Measurements from ENCODE around the gene PRRC2B.
A peak's percentile ranks its signal among the peaks of the same experiment; 100 is the strongest.
"Not testable (repeated sequence)": the region's sequence is repeated elsewhere in the genome, so short reads cannot be mapped to it uniquely, and the experiment has no call there.

PRRC2B gene

DNA sequence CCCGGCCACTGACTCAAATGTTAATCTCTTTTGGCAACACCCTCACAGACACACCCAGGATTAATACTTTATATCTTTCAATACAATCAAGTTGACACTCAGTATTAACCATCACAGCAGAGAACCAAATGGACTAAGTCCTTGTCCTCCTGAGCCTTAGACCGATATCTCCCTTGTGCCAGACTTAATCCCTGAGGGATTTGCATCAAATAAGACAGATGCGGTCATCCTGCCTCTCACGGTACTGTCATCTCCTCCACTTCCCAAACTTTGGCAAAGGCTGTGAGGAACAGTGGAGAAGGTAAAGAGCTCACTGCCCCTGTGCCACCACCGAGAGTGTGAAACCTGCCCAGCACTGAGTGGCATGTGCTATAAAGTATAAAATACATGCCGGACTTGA lies 6.5 kb upstream of the PRRC2B start:
- no peak for DNase-seq

DNA sequence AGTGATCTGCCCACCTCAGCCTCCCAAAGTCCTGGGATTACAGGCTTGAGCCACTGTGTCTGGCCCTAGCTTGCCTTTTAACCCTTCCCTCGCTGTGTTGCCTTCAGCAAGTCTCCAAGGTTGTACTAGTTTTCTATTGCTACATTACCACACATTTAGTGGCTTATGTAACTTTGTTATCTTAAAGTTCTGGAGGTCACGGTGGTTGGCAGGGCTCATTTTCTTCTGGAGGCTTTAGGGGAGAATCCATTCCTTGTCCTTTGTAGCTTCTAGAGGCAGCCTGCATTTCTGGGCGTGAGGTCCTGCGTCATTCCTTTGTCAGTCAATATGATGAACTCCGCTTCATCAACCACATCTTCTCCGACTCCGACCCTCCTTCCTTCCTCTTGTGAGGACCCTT lies 2.9 kb upstream of the PRRC2B start:
- DNase-seq, result no peak

DNA sequence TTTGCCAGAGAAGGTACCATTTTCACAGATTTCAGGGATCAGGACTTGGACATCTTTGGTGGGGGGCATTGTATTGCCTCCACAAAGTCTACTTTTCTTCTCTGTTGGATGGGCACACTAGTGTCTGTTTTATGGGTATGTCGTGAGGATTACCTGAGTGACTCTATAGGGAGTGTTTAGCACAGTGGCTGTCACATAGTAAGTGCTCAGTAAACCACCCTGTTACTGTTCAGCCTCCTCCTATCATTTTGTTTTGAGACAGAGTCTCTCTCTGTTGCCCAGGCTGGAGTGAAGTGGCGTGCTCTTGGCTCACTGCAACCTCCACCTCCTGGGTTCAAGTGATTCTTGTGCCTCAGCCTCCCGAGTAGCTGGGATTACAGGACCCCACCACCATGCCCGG lies 2.4 kb upstream of the PRRC2B start:
- no peak for DNase-seq

DNA sequence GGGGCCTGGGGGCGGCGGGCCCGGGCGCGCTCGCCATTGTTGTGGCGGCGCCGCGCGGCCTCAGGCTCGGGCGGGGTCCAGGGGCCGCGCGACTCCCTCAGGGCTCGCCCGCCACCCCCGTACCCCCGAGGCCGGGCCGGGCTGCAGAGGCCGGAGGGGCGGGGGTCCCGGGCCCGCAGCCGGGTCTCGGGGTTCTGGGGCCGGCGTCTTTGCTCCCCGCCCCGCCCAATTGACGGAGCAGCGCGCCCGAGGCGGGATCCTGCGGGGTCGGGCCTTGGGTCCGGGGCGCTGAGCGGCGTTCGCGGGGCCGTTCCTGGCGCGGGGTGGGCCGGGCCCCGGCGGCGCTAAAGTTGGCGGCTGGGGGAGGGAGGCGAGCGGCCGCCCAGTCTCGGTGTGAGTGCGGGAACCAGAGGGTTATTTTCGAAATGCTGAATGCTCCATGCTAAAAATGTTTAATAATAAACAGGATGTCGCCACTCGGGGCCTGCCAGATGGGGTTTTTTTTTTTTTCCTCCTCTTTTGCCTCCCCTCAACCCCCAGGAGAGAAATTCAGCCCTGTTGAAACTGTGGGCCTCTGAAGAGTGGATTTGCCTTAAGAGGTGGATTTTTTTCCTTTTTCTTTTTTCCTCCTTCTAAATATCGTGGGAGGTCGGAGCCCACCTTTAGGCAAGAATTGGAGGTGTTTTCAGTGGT lies 724 bp downstream of the PRRC2B start:
- peak; percentile 72 for DNase-seq

DNA sequence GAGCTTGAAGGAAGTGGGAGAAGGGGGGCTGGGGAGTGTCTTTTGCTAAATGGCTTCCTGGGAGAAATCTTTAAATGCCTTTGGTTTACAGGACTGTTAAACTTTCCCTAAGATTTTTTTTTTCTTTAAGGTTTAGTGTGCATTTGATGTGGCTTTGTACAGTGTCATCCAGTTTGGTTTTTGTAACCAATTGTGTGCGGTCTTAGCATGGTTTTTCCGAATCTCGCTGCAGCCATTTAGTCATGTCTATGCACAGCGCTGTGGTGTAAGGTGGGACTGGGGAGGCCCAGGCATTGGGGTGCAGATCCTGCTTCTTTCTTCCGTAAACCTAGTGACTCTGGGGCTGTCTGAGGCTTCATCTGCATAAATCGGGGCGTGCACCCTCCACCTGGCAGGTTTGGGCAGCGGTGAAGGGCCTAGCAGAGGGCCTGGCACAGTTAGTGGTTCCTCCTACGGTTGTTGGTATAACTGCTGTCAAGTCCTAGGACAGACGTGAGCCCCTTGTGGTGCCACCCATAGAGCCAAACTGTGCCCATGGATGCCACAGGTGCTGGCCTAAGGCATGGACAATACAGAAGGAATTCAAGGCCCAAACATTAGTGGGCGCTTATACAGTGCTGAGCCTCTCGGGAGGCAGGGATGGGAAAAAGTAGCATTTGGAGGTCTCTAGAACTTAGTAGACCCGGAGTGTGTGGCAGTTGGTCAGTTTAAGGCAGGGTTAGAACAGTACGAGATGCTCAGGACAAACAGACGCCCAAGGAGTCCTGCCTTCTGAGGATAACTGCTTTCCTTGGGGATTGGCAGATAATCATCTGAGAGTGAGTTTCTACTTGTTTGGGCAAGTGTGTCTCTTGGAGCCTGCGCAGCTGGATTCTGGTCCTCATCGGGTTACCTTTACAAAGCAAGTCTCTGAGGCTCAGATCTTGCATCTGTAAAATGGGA lies 1.5 kb downstream of the PRRC2B start:
- DNase-seq, result peak; percentile 28

DNA sequence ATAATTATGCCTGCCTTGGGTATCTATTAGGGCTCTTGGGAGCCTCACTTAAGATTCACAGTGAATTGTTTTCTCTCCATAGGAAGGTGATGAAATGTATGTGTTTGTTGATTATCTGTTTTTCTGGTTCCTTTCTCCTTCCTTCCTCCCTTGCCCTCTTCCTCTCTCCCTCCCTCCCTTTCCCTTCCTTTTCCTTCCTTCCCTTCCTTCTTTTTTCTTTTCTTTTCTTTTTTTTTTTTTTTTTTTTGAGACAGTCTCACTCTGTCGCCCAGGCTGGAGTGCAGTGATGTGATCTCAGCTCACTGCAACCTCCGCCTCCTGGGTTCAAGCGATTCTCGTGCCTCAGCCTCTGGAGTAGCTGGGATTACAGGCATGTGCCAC lies 2.2 kb downstream of the PRRC2B start:
- not testable (repeated sequence) for DNase-seq

DNA sequence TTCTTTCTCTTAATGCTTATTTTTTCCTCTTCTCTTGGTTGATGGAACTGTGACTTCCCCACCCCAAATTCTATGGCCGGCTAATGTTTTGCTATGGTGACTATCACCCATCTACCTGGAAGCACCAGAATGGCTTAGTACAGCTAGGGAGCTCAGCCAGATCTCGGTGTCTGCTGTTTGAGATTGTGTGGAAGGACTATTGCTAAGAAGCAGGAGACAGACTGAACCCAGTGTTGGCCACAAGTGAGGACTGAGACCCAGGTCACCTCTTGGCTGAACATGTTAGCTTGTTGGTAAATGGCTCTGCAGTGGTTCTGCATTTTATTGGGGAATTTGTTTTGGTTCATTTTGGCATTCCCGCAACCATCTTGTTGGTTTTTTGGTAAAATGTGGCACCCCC lies 2.7 kb downstream of the PRRC2B start:
- DNase-seq, result no peak

DNA sequence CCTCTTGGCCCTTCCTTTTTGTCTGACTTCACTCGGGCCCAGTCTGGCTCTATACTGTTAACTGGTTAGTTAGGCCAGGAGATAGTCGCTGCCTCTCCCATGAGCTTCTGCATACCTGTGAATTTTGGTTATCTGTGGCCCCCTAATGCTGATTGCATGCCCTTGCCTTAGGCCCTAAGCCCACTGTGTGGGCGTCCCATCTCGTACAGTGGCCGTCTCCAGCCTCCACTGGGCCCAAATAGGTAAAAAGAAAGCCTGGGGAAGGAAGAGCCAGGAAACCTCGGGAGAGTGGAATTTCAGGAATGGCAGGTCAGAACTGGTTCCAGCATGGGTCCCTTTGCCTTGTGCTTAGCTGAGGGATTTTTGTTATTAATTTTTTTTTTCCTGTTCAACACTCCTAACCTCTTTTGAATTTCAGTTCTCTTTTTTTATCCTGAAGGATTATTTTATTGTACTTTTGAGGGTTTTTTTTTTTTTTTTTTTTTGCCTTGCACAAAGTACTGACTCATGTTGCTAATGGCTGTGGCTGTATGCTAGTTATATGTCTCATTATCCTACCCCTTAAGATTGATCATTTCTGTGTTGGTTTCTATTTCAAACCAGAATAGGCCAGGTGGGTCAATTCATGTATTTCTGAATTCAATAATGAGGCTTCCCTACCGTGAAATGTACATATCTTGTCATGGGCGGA lies 3.4 kb downstream of the PRRC2B start:
- no peak for DNase-seq

DNA sequence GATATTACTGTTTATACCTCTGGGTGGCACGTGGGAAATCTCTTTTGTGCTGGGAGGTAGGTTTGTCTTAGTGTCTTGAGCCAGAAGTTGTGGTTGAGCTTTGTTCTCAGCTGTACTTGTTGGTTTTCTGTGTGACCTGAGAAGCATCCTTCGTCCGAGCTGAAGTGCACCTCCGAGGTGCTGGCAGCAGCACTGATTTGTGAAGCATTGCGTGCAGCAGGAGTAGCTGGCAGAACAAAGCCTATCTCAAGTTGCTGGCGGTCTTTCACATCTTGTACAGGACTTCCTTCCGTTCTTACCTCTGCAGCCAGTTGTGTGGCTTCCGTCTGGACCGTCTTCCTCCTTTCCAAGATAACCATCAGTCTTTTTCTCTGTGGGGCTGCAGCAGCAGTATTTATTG lies 4.3 kb downstream of the PRRC2B start:
- DNase-seq, result no peak

DNA sequence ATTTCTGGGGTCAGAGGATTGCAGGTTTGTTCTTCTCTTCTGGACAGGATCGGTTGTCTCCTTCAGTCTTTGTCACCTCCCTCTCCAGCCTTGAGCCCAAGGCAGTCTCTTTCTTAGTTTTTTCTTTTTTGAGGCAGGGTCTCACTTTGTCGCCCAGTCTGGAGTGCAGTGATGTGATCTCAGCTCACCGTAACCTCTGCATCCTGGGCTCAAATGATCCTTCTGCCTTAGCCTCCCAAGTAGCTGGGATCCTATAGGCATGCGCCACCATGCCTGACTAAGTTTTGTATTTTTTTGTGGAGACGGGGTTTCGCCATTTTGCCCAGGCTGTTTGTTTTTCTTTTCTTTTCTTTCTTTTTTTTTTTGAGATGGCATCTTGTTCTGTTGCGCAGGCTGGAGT lies 6.1 kb downstream of the PRRC2B start:
- DNase-seq, result no peak

DNA sequence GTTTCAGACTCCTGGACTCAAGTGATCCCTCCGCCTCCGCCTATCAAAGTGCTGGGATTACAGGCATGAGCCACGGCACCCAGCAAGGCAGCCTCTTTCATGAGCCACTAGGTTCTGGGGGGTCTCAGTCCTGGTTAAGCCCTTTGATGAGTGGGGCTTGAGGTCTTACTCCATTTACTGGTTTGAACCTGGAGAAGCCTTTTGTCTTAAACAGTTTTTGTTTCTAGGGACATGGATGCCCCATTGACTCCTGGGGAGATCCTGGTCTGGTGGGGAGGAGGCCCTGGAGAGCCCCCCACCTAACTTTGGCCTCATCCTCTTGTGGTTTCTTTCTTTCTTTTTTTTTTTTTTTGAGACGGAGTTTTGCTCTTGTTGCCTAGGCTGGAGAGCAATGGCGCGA lies 6.7 kb downstream of the PRRC2B start:
- no peak for DNase-seq

DNA sequence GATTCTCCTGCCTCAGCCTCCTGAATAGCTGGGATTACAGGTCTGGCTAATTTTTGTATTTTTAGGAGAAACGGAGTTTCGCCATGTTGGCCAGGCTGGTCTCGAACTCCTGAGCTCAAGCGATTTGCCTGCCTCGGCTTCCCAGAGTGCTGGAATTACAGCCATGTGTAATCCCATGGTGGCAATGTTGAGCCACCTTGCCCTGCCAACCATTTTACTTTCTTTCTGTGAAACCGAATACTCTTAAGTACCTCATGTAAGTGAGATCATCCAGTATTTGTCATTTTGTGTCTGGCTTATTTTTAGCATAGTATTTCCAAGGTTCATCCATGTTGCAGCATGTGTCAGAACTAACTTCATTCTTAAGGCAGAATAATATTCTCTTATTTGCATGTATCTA lies 8.2 kb downstream of the PRRC2B start:
- DNase-seq, result peak; percentile 47

DNA sequence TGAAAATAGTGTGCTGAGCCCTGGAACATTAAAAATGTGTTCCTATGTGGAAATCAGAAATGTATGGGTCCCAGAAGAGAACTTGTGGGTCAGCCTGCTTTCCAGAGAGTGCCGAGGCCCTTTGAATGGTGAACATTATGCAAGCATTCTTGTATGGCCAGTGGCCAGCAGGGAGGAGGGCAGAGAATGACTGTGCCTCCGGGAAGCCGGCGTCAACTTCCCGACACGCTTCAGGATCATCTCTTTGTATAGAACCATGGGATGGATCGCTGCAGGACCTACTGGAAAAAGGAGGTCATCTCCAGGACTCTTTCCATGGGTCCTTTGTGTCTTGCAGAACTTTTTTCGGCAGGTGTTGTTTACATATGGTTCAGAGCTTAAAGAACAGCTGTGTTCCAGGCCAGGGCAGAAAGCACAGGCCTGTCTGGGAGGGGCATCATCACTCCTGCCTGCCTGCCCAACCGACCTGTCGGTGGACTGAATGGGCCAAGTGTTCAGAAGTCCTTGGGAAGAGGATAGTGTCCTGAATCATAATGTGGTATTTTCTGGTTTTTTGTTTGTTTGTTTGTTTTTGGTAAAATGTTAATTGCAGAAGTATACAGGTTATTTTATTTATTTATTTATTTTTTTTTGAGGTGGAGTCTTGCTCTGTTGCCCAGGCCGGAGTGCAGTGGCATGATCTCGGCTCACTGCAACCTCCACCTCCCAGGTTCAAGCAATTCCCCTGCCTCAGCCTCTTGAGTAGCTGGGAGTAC lies 9.0 kb downstream of the PRRC2B start:
- peak; percentile 21 for DNase-seq

DNA sequence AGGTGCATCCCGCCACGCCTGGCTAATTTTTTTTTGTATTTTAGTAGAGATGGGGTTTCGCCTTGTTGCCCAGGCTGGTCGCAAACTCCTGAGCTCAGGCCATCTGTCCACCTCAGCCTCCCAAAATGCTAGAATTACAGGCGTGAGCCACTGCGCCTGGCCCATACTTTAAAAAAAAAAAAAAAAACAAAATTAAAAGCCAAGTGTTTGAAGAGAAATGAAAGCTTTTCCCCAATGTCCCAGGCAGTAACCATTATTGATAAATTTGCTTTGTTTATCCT lies 9.5 kb downstream of the PRRC2B start:
- DNase-seq, result peak; percentile 28

DNA sequence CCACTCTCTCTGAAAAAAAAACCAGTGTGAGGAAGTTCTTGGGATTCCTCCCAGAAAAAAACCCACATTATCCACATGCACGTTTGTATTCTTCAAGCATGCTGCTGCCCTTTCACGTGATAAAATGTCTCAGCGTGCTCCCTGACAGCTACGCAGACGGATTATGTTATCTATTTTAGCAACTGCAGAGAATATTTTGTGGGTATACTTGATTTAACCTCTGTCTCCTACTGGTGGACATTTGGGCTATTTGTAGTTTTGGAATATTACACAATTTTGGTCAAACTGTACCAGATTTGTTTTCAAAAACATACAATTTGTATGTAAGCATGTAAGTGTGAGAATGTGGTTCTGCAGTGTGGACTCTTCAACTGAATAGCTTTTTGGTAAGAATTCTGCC lies 10.7 kb downstream of the PRRC2B start:
- no peak for DNase-seq

DNA sequence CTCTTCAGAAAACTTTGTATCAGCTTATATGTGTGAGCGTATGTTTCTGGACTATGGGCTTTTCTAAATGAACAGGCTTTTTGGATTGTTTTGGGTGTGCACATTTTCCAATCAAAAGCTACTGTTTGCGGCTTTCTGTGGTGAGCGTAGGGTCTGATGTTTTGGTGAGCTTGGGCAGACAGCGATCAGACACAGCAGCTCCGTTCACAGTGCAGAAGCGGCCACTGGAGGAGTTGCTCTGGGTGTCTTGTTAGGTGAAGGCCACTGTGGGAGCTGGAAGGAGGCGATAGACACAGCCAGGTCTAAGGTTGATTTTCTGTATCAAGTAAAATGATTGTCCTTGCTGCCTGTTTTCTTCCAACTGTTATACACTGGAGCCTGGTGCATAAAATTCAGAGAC lies 11.1 kb downstream of the PRRC2B start:
- no peak for DNase-seq

DNA sequence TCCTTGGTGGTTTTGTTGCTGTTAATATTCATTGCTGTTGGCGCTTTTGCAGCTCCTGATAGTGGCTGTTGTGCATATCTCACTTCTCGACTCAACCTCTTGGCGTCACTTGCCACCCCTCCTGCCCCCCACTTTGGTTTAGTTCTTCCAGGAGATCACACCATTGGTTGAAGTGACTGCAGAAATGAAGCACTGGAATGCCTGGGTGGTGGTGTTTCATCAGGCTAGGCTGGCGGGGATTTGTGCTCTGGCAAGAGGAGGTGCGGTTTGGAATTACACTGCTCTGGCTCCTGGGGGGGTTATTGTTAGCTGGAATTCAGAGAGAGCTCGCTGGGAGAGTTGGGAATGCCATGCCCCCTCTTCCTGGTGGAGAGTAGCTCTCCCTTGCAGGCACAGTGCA lies 11.5 kb downstream of the PRRC2B start:
- DNase-seq, result no peak

DNA sequence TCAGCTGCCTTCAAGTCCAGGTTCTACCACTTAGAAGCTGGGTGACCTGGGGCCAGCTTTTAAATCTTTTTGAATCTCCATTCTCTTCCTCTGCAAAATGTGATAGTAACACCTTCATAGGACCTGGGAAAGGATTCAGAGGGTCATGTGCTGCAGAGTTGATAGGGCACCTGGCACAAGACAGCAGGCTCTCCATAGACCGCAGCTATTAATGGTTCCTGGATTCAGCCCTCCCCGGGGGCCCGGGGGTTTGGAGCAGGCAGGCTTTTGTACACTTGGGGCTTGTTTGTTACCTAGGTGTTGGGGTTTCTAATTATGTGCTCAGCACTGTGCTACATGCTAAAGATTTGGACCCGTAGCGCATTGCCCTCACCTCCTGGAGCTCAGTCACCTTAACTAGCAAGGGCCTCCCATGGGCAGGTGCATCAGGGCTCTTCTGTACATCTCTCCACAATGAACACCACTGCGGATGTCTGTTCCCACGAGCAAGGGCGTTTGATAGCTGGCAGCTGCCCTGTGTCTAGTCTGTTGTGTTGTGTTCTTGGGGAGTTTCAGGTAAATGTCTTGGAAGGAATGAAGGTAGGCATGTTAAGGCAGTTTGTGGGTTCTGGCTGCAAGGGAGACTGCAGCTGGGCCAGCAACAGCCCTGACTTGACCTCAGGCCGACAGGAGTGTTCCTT lies 12.1 kb downstream of the PRRC2B start:
- no peak for DNase-seq

DNA sequence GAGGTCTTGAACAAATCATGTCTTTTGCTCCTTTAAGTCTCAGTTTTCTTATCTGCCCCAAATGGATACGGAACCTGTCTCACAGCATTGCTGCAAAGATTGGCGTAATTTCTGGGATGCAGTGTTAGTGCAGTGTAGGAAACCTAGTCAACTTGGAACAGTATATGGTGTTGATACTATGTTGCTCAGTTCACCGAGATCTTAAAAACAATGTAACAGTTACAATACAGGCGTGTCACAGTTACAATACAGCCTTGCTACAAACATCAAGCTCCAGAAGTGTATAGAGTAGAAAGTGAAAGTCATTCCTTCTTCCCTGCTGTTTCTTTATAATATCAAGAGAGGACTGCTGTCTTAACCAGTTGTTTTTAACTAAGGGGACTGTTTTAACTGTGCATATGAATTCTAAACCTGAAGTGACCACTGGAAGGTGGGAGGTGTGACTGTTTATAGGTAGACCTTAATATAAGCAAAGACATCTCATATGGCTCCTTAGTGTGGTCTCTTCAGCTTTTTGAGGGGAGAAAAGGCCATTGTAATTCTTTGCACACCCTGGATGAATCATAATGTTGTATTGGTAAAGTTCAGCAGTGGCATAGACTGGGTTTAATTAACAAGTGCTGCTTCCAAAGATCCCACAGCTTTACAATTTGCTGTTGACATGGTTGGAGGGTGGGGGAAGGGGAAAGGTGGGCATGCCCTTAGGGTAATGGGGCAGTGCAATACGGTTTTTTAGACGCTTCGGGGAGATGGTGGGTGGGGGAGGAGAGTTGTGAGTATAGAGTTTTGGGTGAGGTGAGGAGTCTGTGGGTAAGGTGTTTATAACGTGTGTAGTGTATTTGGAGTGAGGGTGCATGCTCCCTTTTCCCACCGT lies 12.9 kb downstream of the PRRC2B start:
- DNase-seq, result no peak

DNA sequence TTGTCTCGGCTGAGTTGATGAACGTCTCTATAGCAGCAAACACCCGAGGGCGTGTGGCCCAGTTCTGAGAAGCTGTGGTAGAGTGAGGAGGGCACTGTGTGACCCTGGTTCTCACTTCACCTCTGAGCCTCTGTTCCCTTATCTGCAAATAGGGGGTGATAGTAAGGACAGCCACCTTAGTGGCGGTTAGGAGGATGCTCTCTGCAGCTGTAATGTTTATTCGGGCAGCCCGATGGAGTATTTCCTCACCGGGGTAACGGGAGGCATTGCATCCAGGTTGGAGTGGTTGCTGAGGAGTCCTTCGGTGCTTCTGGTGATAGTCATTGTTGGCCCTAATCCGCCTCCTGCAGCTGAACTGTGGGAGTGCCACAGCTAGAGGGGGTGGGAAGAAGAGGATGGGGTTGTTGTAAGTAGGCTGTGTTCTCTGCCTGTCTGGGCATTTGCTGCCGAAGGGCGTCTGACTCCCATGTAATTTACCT lies 13.9 kb downstream of the PRRC2B start:
- DNase-seq, result no peak

DNA sequence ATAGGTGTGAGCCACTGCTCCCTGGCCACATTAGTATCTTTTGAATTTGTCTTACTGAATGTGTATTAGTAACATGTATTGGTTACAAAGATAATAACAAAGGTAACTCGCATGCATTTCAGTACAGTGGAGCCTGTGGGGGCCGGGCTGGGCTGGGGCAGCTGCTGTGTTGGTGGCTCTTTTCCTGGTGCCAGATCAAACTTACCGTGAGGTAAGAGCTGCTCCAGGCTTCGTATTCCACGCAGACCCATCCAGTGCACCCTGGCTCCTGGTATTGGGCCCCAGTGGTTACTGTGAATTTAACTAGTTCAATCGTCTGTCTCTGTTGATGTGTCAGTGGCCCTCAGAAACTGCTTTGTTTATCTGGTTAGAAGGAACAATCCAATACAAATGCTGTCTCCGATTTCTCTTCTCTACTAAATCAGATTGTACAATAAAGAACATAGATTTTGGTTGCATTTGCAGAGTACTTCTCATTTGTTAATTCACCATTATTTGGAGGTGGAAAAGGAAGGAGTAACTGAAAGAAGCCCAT lies 15.6 kb downstream of the PRRC2B start:
- DNase-seq, result peak; percentile 25

Data from NCI-H2171 (cell line).